Spleen (tissue), 3 donors: Measurements from ENCODE around the gene SSUH2.

Experiments used
- POLR2A ChIP-seq, 3 donors: fragments of 450-650 bp; IDR thresholded peaks; one replicate each; pipeline ENCODE4 v1.5.1; 2017; ENCODE audit warnings: antibody characterized with exemption in 3 of 3, mild to moderate bottlenecking in 1 of 3
- POLR2AphosphoS5 ChIP-seq, 3 donors: sonication (generic); formaldehyde crosslinking; IDR thresholded peaks; one replicate each; pipeline ENCODE4 v1.5.1; 2017; ENCODE audit warnings: antibody characterized with exemption in 3 of 3

DNA sequence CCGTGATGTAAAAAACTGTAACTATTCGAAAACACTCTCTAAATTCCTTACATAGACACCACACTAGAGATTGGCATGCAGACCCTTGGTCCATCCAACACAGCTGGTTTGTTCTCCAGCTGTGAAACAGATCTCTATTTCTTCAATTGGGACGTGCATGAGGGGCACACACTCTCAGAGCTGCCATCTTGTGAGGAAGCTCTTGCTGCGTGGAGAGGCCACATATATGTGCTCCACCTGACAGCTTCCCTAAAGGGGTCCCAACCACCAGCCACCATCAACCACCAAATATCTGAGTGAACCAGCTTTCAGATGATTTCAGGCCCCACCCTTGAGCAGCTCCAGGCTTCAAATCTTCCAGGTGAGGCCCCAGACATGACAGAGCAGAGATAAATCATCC is 25.6 kb downstream of the SSUH2 start:
- TF ChIP-seq POLR2AphosphoS5 (IDR thresholded peaks at IDR 0.05) = no peak
- TF ChIP-seq POLR2A (IDR thresholded peaks at IDR 0.05) = no peak
